Osteoblast (primary cell): Measurements from ENCODE around the gene ALOX15. TPM values are rescaled to one million over a fixed set of nuclear protein-coding genes. Genes with fewer than 3 reads are reported as not detected.
"Not testable (repeated sequence)": the region's sequence is repeated elsewhere in the genome, so short reads cannot be mapped to it uniquely, and the experiment has no call there.

Source experiments
- DNase-seq: peaks from one replicate; pipeline ENCODE4 v3.0.0; 2011; ENCODE audit warnings: low spot score, mixed read lengths; ENCODE audit not compliant: insufficient read length; ENCODE audit errors: missing footprints
- H2AFZ ChIP-seq: 2 replicates; pipeline ENCODE4 v1.6.0; 2011; ENCODE audit warnings: mild to moderate bottlenecking, low read length
- H3K27ac ChIP-seq: 2 replicates; pipeline ENCODE4 v1.5.1; 2011; ENCODE audit warnings: mild to moderate bottlenecking, low read depth, low read length, moderate library complexity
- H3K27me3 ChIP-seq: 2 replicates; pipeline ENCODE4 v1.6.0; 2012; ENCODE audit warnings: mild to moderate bottlenecking, control low read depth, inconsistent platforms, low read length, moderate library complexity; ENCODE audit not compliant: insufficient read depth
- H3K36me3 ChIP-seq: 2 replicates; pipeline ENCODE4 v1.5.1; 2011; ENCODE audit warnings: mild to moderate bottlenecking, low read length, control low read depth, moderate library complexity; ENCODE audit not compliant: insufficient read depth
- H3K4me1 ChIP-seq: 2 replicates; pipeline ENCODE4 v1.5.1; 2011; ENCODE audit warnings: mild to moderate bottlenecking, low read length, control low read depth, moderate library complexity; ENCODE audit not compliant: insufficient read depth
- H3K4me2 ChIP-seq: 2 replicates; pipeline ENCODE4 v1.6.0; 2011; ENCODE audit warnings: mild to moderate bottlenecking, low read length; ENCODE audit not compliant: insufficient read depth
- H3K4me3 ChIP-seq: fragments of 200-600 bp; sonication (generic); 3 replicates; pipeline ENCODE4 v1.5.1; 2012; ENCODE audit warnings: mild to moderate bottlenecking, low read length, inconsistent platforms; ENCODE audit not compliant: insufficient read depth
- H3K79me2 ChIP-seq: 2 replicates; pipeline ENCODE4 v1.6.0; 2012; ENCODE audit warnings: mild to moderate bottlenecking, low read length, control low read depth, inconsistent platforms; ENCODE audit not compliant: insufficient read depth
- H3K9me3 ChIP-seq: 2 replicates; pipeline ENCODE4 v1.5.1; 2011; ENCODE audit warnings: low read depth, low read length, control low read depth
- H4K20me1 ChIP-seq: 2 replicates; pipeline ENCODE4 v1.6.0; 2012; ENCODE audit warnings: mild to moderate bottlenecking, low read length, control low read depth; ENCODE audit not compliant: insufficient read depth
- CTCF ChIP-seq: IDR thresholded peaks from 2 replicates; pipeline ENCODE4 v1.5.1; 2011; ENCODE audit warnings: mild to moderate bottlenecking, low read depth, low read length, moderate library complexity; ENCODE audit errors: extremely low read depth
- total RNA-seq: library from RNA; depleted of rRNA; stranded (reverse); fragments of >200 nt; gene quantifications from 2 replicates; pipeline ENCODE4 v1.2.3, GENCODE V29; 2012

The ALOX15 gene
- total RNA-seq, 1 donor, result not detected

GRCh38 chr17:4596636-4597380, 44.7 kb downstream of the ALOX15 start:
- no peaks in the 10 kb centered on the region for H3K4me1 ChIP-seq
- no peak overlapping the region for H2AFZ ChIP-seq
- H3K27ac ChIP-seq, result no peak overlapping the region
- H3K79me2 ChIP-seq, result no peaks in the 10 kb centered on the region
- no peaks in the 10 kb centered on the region for H4K20me1 ChIP-seq
- peaks cover 12% of the 10 kb centered on the region for H3K27me3 ChIP-seq
- H3K9me3 ChIP-seq, result no peaks in the 10 kb centered on the region
- peak; percentile 54 for DNase-seq
- no peaks in the 10 kb centered on the region for H3K36me3 ChIP-seq
- H3K4me3 ChIP-seq, result no peak overlapping the region
- no peak overlapping the region for H3K4me2 ChIP-seq
- no peak for TF ChIP-seq CTCF

- H3K4me1 ChIP-seq, H3K79me2 ChIP-seq, H3K9me3 ChIP-seq, DNase-seq, H3K4me3 ChIP-seq, H3K36me3 ChIP-seq, H4K20me1 ChIP-seq, H2AFZ ChIP-seq, H3K4me2 ChIP-seq, H3K27ac ChIP-seq: not testable (repeated sequence)
- H3K27me3 ChIP-seq, result peaks cover 18% of the 10 kb centered on the region
Measured at GRCh38 chr17:4595685-4596342, 45.7 kb downstream of the ALOX15 start.

- Histone ChIP-seq H3K4me1 (no peaks in the 10 kb centered on the region), H3K36me3 (no peaks in the 10 kb centered on the region), H3K27ac (no peak overlapping the region), H2AFZ (no peak overlapping the region), H4K20me1 (no peaks in the 10 kb centered on the region), H3K4me3 (no peak overlapping the region), H3K4me2 (no peak overlapping the region), H3K9me3 (no peaks in the 10 kb centered on the region), H3K27me3 (peaks cover 15% of the 10 kb centered on the region), H3K79me2 (no peaks in the 10 kb centered on the region)
- DNase-seq, result peak; percentile 90
- no peak for TF ChIP-seq CTCF
Measured at GRCh38 chr17:4594931-4595684, 46.4 kb downstream of the ALOX15 start.

GRCh38 chr17:4594406-4594805, 47.1 kb downstream of the ALOX15 start:
- Histone ChIP-seq H3K4me1 (no peaks in the 10 kb centered on the region), H3K9me3 (no peaks in the 10 kb centered on the region), H2AFZ (no peak overlapping the region), H4K20me1 (no peaks in the 10 kb centered on the region), H3K79me2 (no peaks in the 10 kb centered on the region), H3K4me2 (no peak overlapping the region), H3K27ac (no peak overlapping the region), H3K27me3 (peaks cover 9% of the 10 kb centered on the region), H3K4me3 (no peak overlapping the region), H3K36me3 (no peaks in the 10 kb centered on the region)
- DNase-seq, result peak; percentile 52
- no peak for TF ChIP-seq CTCF
